ENCODE results near the gene REM2.

The REM2 gene

GRCh38 chr14:22923746-22924145, 40.7 kb downstream of the REM2 start:
- TF ChIP-seq CTCF (IDR thresholded peaks at IDR 0.05; ENCODE audit: low read depth, low read length, missing control alignments), result no peak
- DNase-seq (ENCODE audit: extremely low read depth, low read depth), result no peak
- H3K4me3 ChIP-seq (replicated peaks; ENCODE audit: low read depth, low read length), result no peak overlapping the region

DNA sequence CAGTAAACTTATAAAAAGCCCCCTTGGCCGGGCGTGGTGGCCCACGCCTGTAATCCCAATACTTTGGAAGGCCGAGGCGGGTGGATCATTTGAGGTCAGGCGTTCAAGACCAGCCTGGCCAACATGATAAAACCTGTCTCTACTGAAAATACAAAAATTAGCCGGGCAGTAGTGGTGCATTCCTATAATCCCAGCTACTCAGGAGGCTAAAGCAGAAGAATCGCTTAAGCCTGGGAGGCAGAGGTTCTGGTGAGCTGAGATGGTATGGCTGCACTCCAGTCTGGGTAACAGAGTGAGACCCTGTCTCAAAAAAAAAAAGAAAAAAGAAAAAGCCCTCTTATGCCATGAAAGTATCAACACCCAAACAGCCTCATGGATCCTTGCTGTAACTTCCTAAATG, 42.5 kb downstream of the REM2 start:
- H3K4me3 ChIP-seq (replicated peaks; ENCODE audit: low read depth, low read length), result no peak overlapping the region
- TF ChIP-seq CTCF (IDR thresholded peaks at IDR 0.05; ENCODE audit: low read depth, low read length, missing control alignments), result no peak
- DNase-seq (ENCODE audit: extremely low read depth, low read depth), result no peak

DNA sequence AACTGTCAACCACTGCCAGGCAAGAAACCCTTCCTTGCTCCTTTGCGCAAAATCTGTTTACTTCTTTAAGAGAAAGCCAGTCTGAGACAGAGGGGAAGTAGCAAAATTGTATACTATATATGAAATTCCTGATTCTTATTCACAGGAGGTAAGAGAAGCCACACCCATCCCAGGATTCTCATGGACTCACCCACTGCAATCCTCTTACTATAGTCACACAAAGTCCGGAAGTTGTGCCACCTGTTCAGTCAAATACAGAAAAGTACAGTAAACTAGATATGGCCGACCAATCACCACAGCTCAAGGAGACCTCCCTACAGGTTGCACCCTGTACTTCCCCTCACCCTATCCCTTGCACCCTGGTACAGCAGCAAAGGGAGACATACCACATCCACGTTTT, 43.3 kb downstream of the REM2 start:
- no peak for TF ChIP-seq CTCF (IDR thresholded peaks at IDR 0.05; ENCODE audit: low read depth, low read length, missing control alignments)
- DNase-seq (ENCODE audit: extremely low read depth, low read depth), result no peak
- H3K4me3 ChIP-seq (replicated peaks; ENCODE audit: low read depth, low read length), result no peak overlapping the region

DNA sequence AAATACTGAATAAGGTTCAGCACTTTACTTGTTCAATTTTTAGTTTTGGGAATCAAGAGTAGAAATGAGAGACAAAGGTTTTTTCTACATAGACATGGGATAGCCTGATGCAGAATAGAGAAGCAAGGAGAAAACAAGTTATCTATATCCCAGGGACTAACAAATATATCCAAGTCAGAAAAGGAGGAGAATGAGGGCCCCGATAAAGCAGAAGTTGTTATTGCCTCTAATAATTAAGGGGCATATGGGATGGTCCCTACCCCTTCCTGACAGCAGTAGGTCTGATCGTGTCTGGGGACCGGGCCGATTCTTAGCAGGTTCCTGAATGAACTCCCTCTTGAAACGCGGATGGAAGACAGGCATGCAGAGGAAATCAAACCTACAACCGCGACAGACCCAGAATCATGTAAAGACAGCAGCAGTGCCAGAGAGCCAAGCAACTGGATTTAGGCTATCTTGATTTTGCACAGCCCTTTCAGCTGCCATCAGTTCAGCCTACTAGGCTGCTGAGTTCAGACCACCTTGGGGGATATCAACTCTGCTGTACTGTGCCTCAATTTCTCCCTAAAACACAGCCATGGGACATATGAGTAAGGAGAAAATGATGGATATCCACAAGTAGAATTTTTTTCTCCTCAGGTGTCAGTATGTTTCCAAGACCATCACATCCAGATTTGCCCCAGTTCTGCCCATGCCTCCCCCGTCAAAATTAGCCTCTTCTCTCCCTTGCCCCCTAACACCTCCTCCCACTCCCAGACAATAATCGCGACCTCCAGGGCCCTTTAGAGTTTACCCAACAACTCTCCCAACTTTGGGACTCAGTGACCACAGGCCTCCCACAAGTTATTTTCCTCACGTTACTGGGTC, 45.4 kb downstream of the REM2 start:
- peak overlapping the region; percentile 92 for H3K4me3 ChIP-seq (replicated peaks; ENCODE audit: low read depth, low read length)
- no peak for TF ChIP-seq CTCF (IDR thresholded peaks at IDR 0.05; ENCODE audit: low read depth, low read length, missing control alignments)
- DNase-seq (ENCODE audit: extremely low read depth, low read depth), result no peak

GRCh38 chr14:22929104-22929960, 46.3 kb downstream of the REM2 start, which contains the start of gene PRMT5:
TSS of gene PRMT5 (minus strand) at chr14:22929376. CDS start at chr14:22929361, 15 bp downstream.
- DNase-seq (ENCODE audit: extremely low read depth, low read depth), result peak; percentile 100
- no peak for TF ChIP-seq CTCF (IDR thresholded peaks at IDR 0.05; ENCODE audit: low read depth, low read length, missing control alignments)
- H3K4me3 ChIP-seq (replicated peaks; ENCODE audit: low read depth, low read length), result peak within 1 kb of the TSS; percentile 92

GRCh38 chr14:22929961-22930364, 46.9 kb downstream of the REM2 start:
- no peak for DNase-seq (ENCODE audit: extremely low read depth, low read depth)
- no peak for TF ChIP-seq CTCF (IDR thresholded peaks at IDR 0.05; ENCODE audit: low read depth, low read length, missing control alignments)
- peak overlapping the region; percentile 92 for H3K4me3 ChIP-seq (replicated peaks; ENCODE audit: low read depth, low read length)
